GM19438 (cell line): ENCODE results near the gene GAP43.

Experiments
- ATAC-seq: cut with Tn5 transposase; IDR thresholded peaks from one replicate; pipeline ENCODE4 v1.9.1; 2021; ENCODE audit warnings: low read depth; ENCODE audit not compliant: unreplicated experiment

Gene GAP43

DNA sequence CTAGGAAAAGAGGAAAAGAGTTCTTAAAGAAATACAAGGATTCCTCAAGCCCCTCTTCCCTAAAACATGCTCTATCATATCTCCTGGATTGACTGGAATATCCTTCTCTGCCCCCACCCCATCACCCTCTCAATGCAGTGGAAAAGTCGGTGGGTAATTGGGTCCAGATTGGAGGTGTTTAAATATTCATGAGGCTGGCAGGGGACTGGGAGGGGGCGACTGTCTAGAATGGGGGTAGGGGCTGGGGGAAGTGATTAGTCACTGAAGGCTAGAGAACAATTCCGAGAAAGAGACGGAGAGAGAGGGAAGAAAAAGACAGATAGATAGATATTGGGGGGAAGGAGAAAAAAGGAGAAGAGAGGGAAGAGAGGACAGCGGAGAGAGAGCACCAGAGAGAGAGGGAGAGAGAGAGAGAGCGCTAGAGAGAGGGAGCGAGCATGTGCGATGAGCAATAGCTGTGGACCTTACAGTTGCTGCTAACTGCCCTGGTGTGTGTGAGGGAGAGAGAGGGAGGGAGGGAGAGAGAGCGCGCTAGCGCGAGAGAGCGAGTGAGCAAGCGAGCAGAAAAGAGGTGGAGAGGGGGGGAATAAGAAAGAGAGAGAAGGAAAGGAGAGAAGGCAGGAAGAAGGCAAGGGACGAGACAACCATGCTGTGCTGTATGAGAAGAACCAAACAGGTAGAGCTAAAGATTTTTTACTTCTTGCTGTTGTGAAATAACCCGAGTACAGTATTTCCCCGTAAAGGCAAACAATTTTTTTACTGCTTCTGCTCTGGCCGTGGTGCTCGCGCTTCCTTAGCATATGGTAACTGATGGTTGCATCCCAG, at the start of gene GAP43:
TSS of gene GAP43 (plus strand) at position 467 of the 825 bp plus-strand sequence. CDS start at position 647, 180 bp downstream.
- ATAC-seq: no peak

DNA sequence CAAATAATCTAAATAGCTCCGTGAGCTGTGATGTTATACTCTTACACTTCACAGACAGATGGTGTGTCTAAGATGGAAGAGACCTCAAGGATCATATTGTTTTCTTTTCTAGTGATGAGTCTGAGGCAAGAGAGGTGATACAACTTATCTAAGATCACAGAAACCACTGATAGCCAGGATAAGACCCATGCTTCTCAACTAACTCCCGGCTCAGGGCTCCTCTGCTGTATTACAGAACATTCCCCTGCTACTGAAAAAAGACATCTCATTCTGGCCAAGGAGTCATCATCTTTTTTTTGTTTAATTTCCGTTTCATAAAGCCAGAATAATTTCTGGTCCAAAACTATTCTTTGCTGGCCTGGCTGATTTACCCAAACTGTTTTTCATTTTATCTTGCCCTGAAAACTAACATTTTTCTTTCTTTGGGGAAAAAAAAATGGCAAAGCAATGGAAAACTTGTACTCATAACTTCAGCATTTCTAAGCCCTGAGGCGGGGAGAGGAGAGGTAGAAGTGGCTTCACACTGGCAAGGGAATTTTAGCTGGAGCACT, 46.9 kb upstream of the GAP43 start:
- ATAC-seq: no peak

DNA sequence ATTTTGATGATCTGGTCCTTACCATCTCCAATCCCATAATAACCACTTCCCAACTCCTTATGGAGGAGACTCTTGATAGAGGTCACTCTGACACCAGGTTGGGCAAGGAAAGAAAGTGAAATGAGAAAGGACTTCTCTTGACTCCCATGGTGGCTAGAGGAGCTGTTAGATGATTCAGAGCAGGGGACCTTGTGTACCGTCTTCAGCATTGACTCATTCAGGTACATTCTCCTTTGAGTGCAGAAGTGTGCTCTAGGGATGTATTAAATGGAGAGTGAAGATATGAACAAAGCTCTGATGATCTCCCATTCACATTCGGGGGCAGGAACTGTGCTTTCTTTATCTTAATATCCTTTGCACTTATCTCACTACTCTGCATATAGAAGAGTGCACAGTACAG, 46.3 kb upstream of the GAP43 start:
- ATAC-seq: no peak

DNA sequence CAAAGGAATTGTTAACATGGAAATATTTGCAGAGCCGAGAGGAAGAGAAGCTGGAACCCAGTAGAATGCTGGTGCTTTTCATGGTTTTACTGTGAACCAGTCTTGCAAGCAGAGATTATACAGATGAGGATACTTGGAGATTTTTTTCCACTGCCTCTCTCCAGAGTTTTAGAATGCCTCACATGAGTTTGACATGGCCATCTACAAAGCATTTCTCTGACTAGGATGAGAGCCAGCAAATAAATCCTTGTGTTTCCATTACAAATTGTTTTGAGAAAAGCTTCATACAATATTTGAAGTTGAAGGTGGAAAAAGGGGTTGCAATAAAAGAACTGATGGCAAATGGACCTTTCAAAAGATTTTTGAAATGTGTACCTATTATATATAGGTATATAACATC, 45.0 kb upstream of the GAP43 start:
- ATAC-seq: no peak

DNA sequence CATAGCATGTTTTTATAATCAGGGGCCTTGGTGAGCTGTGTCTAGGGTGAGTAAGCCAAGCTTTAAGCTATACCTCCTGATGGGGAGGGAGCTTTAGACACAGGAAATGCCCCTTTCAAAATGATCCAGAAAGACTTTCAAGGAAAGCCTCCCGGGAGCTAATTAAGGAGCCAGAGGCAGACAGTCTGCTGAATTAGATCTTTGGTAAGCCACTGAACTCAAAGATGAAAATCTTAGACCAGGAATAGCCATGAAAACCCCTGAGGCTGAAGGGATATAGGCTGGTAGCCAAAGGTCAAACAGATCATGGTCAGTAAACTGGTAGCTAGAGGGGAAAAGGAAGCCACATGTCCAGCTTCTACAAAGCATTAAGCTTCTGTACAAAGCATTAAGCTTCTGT, 42.7 kb upstream of the GAP43 start:
- ATAC-seq: no peak

- no peak for ATAC-seq
These were observed 41.8 kb upstream of the GAP43 start for GRCh38 chr3:115581362-115582135.

DNA sequence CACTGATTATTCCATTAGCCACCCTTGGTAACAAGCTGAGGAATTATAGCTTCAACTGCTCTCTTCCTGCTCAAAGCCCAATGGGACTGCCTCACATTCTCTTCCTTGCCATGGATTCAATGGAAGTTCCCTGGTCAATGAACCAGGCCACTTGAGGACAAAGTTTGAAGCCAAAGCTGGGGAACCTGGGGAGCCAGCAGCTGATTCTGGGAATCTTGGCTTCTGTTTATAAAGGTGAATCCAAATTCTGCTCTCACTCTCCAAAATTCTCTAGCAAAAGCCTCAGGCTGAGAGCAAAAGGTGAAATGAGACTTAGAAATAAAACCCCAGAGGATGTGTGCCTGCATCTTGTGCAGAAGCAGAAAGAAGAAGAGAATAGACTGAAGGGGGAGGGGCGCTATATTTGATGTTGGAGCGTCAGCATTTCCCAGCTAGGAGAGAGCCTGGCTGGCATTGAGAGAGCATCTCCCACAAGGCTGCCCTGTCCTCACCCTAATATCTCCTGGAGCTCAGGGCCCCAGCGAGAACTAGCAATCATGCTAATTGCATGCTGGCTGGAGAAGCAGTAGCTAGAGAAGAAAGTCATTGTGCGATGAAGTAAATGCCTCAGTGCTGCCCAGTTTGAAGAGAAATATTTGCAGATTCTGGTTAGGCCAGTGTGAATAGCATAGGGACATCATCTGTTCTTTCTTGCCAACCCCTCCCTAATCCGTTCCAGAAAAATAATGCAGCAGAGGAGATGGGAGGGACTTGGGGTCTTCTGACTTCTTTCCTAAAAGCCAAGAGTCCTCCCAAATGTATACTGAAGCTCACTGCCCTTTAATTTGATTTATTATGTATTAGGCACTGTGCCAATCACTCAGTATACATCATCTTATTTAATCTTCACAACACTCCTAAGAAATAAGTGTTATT, 34.9 kb upstream of the GAP43 start:
- ATAC-seq: no peak

DNA sequence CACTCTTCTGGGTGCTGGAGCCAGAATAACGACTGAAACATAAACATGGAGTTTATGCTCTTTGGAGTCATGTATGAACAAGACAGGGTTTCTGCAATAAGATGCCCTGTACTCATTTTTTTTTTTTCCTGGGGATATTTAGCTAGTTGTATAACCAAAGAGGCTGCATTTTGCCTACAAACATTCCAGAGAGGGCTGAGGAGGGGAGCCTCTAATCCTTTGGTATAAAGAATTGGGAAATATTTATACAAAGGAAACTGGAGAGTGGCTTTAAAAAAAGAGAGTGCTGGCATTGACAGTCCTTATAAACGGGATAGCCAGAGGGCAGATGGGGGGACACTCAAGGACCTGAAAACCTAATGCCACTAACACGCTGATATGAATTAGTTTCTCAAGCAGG, 32.4 kb upstream of the GAP43 start:
- no peak for ATAC-seq

GRCh38 chr3:115595611-115596275, 27.6 kb upstream of the GAP43 start:
- no peak for ATAC-seq

GRCh38 chr3:115598216-115598615, 25.1 kb upstream of the GAP43 start:
- no peak for ATAC-seq

DNA sequence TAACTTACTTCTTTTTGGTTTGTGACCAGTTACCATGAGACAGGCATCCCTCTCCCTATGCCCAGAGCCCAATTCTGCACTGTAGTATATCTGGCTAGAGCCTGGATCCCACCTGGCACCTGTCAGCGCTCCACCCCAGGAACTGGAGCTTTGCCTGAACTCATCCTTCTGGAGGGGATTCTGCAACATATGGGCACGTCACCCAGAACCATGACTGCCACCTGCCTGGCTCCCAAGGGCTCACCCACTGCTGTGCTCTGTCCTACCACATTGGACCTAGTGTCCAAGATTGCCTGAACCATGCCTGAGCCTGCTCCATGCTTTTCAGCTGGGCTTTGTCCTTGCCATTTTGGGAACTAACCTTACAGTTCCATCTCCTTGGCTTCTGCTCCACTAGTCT, 21.1 kb upstream of the GAP43 start:
- ATAC-seq: no peak

DNA sequence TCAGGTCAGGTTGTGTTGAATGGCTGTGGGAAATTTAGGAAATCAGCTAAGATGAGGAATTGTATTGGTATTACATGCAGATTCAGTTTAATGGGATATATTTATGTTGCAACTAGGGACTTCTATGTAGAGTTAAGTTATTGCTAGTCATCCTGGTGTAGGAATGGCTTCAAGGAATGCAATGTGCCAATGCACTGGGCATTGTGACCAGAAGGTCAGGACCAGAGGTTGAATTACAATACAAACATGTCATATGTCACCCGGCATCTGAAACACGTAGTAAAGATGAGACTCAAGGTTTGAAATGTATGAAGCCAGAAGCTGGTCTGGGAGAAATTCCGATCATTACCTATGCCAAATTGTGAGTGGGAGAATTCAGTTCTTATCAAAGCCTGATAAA, 11.7 kb upstream of the GAP43 start:
- no peak for ATAC-seq

GRCh38 chr3:115615001-115615814, 8.1 kb upstream of the GAP43 start:
- no peak for ATAC-seq

GRCh38 chr3:115616461-115616860, 6.8 kb upstream of the GAP43 start:
- no peak for ATAC-seq

DNA sequence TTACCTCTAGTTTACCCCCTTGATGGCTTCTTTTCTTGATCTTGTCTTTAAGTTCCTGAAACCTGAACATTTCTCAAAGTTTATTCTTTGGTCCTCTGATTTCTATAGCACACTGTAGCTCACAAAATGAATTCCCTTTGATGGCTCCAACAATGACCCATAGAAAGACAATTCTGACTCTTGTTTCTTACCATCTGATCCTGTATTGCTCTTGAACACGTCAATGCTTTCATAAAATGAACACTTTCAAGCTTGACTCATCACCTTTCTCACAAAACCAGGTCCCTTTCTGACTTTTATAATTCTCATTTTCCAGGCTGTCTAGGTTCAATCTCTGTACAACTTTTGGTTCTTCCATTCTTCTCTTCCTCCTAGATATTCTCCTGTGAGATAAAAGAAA, 5.7 kb upstream of the GAP43 start:
- ATAC-seq: no peak

DNA sequence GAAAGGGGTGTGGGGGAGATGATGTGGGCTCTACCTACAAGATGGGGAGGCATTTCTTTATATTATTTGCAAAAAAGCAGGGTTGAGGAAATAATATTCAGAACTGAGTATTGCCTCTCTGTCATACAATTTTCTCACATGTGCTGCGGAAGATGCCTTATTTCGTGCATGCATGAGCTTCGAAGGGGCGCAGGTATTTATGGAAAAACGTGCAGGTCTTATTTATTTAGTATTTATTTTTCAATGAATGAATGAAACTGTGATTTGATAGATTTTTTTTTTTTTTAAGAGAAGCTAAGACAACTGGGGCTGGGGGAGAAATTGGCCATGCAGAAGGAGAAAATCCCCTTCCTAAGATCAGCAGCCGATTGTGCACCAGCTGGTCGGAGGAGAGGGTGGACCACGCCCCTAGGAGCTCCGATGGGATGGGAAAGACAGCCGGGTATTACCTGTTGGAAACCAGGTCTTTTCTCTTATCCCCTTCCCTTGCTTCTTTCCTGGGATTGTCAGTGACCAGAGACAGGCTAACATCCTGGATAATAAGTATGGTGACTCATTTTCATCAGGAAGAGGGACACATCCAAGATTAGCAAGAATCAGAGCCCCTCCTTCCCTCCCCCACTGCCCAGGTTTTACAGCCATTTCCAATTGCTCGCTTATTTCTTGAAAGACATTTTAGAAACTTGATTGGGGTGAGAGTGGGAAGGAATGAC, 875 bp downstream of the GAP43 start:
- ATAC-seq: no peak

DNA sequence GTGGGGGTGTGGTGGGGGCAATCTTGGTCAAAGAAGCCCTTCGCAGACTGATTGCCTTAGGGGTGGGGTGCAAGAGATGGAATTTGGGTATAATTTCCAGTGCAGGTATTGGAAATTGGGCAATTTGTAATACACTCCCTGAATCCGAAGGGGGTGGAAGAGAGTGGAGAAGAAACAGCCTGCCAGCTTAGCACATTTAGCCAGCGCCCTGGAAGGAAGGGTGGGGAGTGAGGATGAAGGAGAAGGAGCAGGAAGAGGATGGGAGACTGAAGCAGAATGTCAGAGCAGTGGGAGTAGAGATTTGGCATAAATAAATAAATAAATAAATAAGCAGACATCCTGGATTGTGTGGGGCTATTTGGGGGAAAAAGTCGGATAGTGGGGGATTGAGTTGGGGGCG, 1.6 kb downstream of the GAP43 start:
- ATAC-seq: no peak

DNA sequence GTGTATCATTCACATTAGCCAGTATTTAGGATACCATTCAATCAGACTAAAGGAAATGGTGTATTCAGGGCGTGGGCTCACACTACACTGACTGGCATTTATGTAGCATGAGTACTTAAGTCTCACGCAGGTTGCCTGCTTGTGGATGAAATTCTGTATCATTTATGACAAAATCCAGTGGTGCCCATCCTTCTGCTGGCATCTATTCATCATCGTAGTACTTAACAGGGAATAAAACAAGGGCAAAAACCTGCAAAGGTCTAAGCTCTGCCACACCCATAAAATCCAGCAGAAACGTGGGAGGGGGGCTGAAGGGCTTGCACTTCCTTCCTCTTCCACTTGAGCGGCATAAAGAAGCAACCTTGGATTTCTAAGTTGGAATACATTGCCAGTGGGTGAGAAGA, 2.7 kb downstream of the GAP43 start:
- ATAC-seq: no peak

- no peak for ATAC-seq
These were observed 3.4 kb downstream of the GAP43 start for GRCh38 chr3:115626721-115627120.
